Left hindlimb (tissue), 1 donor: Measurements from ENCODE around the gene NKX2-4.

Experiments
- DNase-seq: peaks from one replicate; pipeline ENCODE4 v3.0.0-alpha.2; 2018

Gene NKX2-4

GRCh38 chr20:21358737-21359136, 38.6 kb downstream of the NKX2-4 start:
- no peak for DNase-seq

- no peak for DNase-seq
Measured at GRCh38 chr20:21357844-21358243, 39.5 kb downstream of the NKX2-4 start.

GRCh38 chr20:21356386-21356785, 40.9 kb downstream of the NKX2-4 start:
- DNase-seq, result no peak

- no peak for DNase-seq
Measured at GRCh38 chr20:21355981-21356380, 41.3 kb downstream of the NKX2-4 start.

- DNase-seq, result no peak
Measured at GRCh38 chr20:21353236-21353635, 44.1 kb downstream of the NKX2-4 start.

GRCh38 chr20:21352703-21353102, 44.6 kb downstream of the NKX2-4 start:
- DNase-seq, result no peak
